GM21717 (cell line): ENCODE measurements around the gene SH3BP5.

Experiments
- ATAC-seq: cut with Tn5 transposase; IDR thresholded peaks from one replicate; pipeline ENCODE4 v1.9.1; 2021; ENCODE audit warnings: mild to moderate bottlenecking, moderate library complexity; ENCODE audit not compliant: unreplicated experiment

SH3BP5 gene

GRCh38 chr3:15347063-15347736 lies 14.8 kb upstream of the SH3BP5 start:
- no peak for ATAC-seq

GRCh38 chr3:15346516-15346915 lies 14.1 kb upstream of the SH3BP5 start:
- no peak for ATAC-seq

DNA sequence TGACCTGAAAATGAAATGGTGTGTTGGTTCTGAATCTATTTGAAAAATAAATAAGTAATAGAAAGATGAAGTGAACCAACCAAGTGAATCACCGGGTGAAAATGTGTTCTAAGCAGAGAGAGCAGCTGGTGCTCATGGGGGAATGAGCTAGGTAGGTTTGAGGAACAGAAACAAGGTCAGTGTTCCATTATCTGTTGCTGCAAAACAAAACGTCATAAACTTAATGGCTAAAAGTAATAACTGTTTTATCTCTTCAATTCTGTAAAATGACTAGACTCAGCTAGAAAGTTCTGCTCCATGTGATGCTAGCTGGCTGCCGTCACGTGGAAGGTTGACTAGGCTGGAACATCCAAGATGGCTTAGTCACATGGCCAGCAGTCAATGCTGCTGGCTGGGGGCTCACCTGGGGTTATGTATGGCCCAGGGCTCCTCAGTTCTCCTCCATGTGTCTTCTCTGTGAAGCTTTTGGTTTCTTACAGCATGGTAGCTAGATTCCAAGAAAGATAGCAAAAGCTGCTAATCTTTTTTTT lies 13.3 kb upstream of the SH3BP5 start:
- ATAC-seq: peak; percentile 88

DNA sequence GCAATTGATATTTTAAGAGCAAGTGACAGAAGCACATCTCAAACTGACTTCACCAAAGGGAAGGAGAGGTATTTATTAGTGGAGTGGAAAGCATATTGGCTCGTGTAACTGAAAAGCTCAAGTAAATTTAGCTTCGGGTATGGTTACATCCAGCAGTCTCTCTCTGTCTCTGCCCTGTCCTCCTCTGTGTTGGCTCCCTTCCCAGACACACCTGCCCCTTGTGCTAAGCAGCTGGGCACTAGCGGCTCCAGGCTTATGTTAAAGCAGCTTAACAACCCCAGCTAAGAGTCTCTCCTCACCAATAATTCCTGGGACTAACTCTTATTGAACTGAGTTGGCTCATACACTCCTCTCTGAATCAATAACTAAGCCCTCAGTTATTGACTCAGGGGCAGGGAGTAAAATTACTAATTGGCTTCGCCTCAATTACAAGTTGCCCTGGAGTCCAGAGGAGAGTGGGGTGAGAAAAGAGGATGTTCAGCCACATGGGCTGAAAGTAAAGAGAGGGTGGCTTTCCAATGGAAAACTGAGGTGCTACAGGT lies 12.8 kb upstream of the SH3BP5 start:
- ATAC-seq: peak; percentile 9

DNA sequence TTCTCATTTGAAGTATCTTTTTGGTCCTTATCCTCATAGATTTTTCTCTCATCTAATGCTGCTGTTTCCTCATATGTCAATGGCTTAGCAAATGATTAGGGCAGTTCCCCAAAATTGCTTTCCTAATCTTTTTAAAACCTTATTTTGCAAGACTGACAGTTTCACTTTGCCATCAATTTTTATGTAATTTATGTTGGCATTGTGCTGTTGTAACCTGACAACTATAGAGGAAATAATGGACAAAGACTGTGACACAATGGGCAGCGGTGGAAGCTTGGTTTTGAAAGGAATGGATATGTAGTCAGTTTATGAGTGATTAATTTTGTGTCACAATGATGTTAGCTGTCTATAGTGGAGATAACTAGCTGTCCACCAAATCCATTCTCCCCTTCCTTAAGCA lies 10.6 kb upstream of the SH3BP5 start:
- ATAC-seq: no peak

DNA sequence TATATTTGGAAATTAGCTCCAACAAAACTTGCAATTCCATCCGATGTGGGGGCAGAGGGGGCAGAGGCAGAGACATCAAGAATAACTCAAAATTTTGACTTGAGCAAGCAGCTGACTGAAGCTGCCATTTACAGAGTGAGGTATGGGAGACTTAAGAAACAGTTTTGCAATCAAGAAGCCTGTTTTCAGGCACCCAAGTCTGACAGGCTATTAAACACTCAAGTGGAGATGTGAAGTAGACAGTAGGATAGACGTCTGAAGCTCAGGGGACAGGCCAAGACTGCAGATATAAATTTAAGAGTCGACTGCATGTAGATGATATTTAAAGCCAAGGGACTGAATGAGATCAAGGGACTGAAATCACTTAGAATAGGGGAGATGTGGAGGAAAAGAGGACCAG lies 9.9 kb upstream of the SH3BP5 start:
- ATAC-seq: no peak

GRCh38 chr3:15341030-15341726 lies 8.8 kb upstream of the SH3BP5 start:
- no peak for ATAC-seq

DNA sequence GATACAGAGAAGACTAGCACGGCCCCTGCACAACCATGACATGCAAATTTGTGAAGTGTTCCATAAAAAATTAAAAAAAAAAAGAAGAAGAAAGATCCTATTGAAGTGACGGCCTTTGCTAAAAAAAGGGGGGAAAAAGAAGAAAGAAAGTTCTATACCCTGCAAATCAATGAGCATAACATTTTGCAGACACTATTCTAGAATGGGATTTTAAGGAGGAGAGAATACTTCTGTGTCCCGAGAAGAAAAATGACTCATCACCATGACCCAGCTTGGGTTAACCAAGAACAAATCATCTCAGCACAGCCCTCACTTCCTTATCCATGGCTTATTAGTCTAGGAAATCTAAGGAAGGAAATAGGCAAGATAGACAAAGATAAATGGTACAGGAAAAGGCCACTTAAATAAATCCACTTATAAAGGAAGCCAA lies 7.4 kb upstream of the SH3BP5 start:
- ATAC-seq: no peak

DNA sequence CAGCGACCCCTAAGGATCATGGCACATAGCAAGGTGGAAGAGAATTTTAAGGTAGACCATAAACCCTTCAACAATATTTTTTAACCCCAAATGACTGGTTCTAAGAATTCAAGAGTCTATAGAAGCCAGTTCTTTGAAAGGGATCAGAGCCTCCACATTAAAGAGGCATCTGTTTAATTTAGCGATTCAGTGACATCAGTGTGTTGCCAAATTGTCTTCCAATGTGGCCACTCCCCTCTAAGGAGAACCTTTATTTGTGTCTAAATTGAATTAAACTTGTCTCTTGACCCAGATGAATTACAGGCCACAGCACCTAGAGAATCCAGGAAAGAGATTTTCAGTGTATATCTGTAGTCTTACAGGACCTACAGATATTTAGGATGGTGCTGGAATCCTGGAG lies 6.6 kb upstream of the SH3BP5 start:
- no peak for ATAC-seq

GRCh38 chr3:15337963-15338362 lies 5.6 kb upstream of the SH3BP5 start:
- no peak for ATAC-seq

DNA sequence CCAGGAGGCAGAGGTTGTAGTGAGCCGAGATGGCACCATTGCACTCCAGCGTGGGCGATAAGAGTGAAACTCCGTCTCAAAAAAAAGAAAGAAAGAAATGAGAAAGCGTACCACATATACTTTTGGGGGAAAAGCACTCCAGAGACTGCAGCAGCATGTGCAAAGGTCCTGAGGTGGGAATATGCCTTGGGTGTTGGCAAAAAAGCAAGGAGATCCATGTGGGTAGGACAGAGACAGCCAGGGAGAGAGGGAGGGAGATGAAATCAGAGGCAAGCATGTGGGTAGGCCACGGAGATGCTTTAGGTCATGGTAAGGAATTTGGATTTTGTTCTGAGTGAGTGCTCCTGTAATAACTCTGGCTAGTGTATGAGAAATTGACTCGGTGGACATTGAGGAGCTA lies 3.7 kb upstream of the SH3BP5 start:
- ATAC-seq: no peak

GRCh38 chr3:15333956-15334263 lies 1.5 kb upstream of the SH3BP5 start:
- no peak for ATAC-seq

- no peak for ATAC-seq
Measured at GRCh38 chr3:15333099-15333955, 941 bp upstream of the SH3BP5 start.

GRCh38 chr3:15331606-15332404 lies 581 bp downstream of the SH3BP5 start:
- peak; percentile 28 for ATAC-seq

GRCh38 chr3:15331072-15331605 lies 1.2 kb downstream of the SH3BP5 start:
- ATAC-seq: no peak

DNA sequence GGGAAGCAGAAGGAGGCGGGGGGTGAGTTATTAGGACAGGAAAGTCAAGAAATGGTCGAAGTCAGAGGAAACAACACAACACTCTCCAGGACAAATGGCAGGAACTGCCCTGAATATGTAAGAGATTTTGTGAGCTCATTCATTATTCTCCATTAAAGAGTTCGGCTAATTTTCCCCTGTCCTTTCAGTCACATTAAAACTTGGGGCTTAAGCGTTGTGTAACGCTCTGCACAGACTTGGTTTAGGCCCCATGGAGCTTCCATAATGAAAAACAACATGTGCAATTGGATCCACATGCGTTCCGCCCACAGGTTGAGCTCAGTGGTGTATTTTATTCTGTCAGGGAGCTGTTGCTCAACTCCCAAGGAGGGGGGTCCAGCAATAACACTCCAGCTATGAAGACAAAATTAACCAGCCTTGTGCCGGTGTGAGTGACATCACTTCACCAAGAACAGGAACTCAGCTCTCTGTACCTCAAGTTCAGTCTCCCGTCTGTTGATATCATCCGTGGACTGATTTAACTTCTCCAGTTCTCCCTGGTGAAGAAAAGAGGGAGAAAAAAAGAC lies 2.3 kb downstream of the SH3BP5 start:
- ATAC-seq: no peak

GRCh38 chr3:15329046-15330005 lies 3.1 kb downstream of the SH3BP5 start:
- ATAC-seq: no peak

DNA sequence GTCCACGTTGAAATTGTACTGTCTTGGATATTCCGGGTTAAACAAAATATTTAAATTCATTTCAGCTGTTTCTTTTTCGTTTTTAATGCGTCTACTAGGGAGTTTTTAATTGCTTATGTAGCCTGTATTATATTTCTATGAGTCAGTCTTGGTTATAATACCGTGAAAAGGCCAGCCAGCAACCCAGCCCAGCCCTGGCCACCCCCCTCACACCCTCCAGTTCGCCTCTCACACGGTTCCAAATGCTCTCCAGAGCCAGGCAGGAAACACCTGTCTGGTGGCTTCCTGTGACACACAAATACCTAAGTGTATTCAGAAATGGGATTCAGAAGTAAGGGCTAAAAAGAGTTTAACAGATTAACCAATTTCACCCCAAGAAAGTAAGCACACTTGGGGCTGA lies 4.4 kb downstream of the SH3BP5 start:
- no peak for ATAC-seq

DNA sequence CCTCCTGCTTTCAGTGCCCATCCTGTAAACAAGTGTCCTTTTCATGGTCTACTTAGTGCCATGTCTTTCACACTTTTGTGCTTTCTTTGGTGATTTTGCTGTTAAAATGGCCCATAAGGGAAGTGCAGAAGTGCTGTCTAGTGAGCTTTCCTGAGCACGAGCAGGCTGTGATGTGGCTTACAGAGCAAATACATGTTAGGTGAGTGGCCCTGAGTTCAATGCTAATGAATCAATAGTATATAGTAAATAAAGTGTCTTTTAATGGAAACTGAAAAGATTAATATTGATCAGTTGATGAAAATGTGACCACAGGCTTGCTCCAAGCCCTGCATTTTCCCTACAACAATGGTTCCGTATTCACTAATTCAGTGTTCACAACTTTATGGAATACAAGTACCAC lies 5.7 kb downstream of the SH3BP5 start:
- no peak for ATAC-seq
